ENCODE results near the gene PCCA.

The PCCA gene

GRCh38 chr13:100493418-100493817, 404.5 kb downstream of the PCCA start:
- in situ Hi-C loops (cut with MboI; ENCODE audit: low pct_unique_long_range_greater_than_20kb, low sequenced_read_pairs, unreplicated experiment), result no loop called here
- no peak for TF ChIP-seq CTCF (IDR thresholded peaks at IDR 0.05; ENCODE audit: extremely low read depth, insufficient read depth, missing control alignments)
- DNase-seq (ENCODE audit: low spot score), result no peak

- no peak for TF ChIP-seq CTCF (IDR thresholded peaks at IDR 0.05; ENCODE audit: extremely low read depth, insufficient read depth, missing control alignments)
- no peak for DNase-seq (ENCODE audit: low spot score)
- in situ Hi-C loops (cut with MboI; ENCODE audit: low pct_unique_long_range_greater_than_20kb, low sequenced_read_pairs, unreplicated experiment), result no loop called here
These were observed 406.6 kb downstream of the PCCA start for GRCh38 chr13:100495455-100495854.

GRCh38 chr13:100497389-100497788, 408.5 kb downstream of the PCCA start:
- DNase-seq (ENCODE audit: low spot score), result no peak
- in situ Hi-C loops (cut with MboI; ENCODE audit: low pct_unique_long_range_greater_than_20kb, low sequenced_read_pairs, unreplicated experiment), result no loop called here
- TF ChIP-seq CTCF (IDR thresholded peaks at IDR 0.05; ENCODE audit: extremely low read depth, insufficient read depth, missing control alignments), result no peak

GRCh38 chr13:100502446-100502845, 413.6 kb downstream of the PCCA start:
- DNase-seq (ENCODE audit: low spot score), result no peak
- in situ Hi-C loops (cut with MboI; ENCODE audit: low pct_unique_long_range_greater_than_20kb, low sequenced_read_pairs, unreplicated experiment), result loop anchor here (25.0 kb wide), 1 partner anchor 515 kb away; the partner anchor contains the start of gene ZIC2
- no peak for TF ChIP-seq CTCF (IDR thresholded peaks at IDR 0.05; ENCODE audit: extremely low read depth, insufficient read depth, missing control alignments)

- in situ Hi-C loops (cut with MboI; ENCODE audit: low pct_unique_long_range_greater_than_20kb, low sequenced_read_pairs, unreplicated experiment), result loop anchor here (25.0 kb wide), 1 partner anchor 516 kb away; the partner anchor contains the start of gene ZIC2
- no peak for DNase-seq (ENCODE audit: low spot score)
- TF ChIP-seq CTCF (IDR thresholded peaks at IDR 0.05; ENCODE audit: extremely low read depth, insufficient read depth, missing control alignments), result no peak
These were observed 414.7 kb downstream of the PCCA start for GRCh38 chr13:100503622-100504021.

- peak; percentile 70 for DNase-seq (ENCODE audit: low spot score)
- in situ Hi-C loops (cut with MboI; ENCODE audit: low pct_unique_long_range_greater_than_20kb, low sequenced_read_pairs, unreplicated experiment), result loop anchor here (25.0 kb wide), 1 partner anchor 519 kb away; the partner anchor contains the start of gene ZIC2
- TF ChIP-seq CTCF (IDR thresholded peaks at IDR 0.05; ENCODE audit: extremely low read depth, insufficient read depth, missing control alignments), result no peak
These were observed 417.3 kb downstream of the PCCA start for GRCh38 chr13:100506154-100506553.
